Activated CD4-positive, alpha-beta T cell treated with anti-CD3 and anti-CD28 coated beads, Interleukin-2, amount 10 ng/mL, durations not matched to agents 7 days and 5 days (primary cell): Measurements from ENCODE around the gene SERGEF. TPM values are rescaled to one million over a fixed set of nuclear protein-coding genes. Genes with fewer than 3 reads are reported as not detected.

ENCODE experiments used
- CTCF ChIA-PET: fragments of 350-600 bp; sonication (Branson Sonifier 250); formaldehyde crosslinking; loops from one replicate; lab custom pipeline; 2021; ENCODE audit warnings: antibody characterized with exemption; lab: Charles Lee
- POLR2A ChIA-PET: fragments of 350-600 bp; sonication (Branson Sonifier 250); formaldehyde crosslinking; loops from one replicate; lab custom pipeline; 2021; ENCODE audit warnings: antibody characterized with exemption; lab: Charles Lee
- DNase-seq: peaks from one replicate; pipeline ENCODE4 v3.0.0-alpha.2; 2020
- H3K27ac Mint-ChIP-seq: one replicate; pipeline ENCODE4 v1.8.0; 2021; ENCODE audit warnings: mild to moderate bottlenecking, moderate library complexity, mixed read lengths
- H3K27me3 Mint-ChIP-seq: one replicate; pipeline ENCODE4 v1.8.0; 2021; ENCODE audit warnings: mixed read lengths
- H3K36me3 Mint-ChIP-seq: one replicate; pipeline ENCODE4 v1.8.0; 2021; ENCODE audit warnings: low read depth, mixed read lengths
- H3K4me1 Mint-ChIP-seq: one replicate; pipeline ENCODE4 v1.8.0; 2021; ENCODE audit warnings: mixed read lengths
- H3K4me3 Mint-ChIP-seq: one replicate; pipeline ENCODE4 v1.8.0; 2021; ENCODE audit warnings: mild to moderate bottlenecking, moderate library complexity, mixed read lengths
- H3K9me3 Mint-ChIP-seq: one replicate; pipeline ENCODE4 v1.8.0; 2021; ENCODE audit warnings: mixed read lengths
- total RNA-seq, 2 experiments: library from RNA; stranded (reverse); gene quantifications; one replicate each; pipeline ENCODE4 v1.2.3, GENCODE V29; 2021

The SERGEF gene
- total RNA-seq, 2 experiments from 2014 or later: 33.7 to 33.9 TPM

GRCh38 chr11:17778956-17779860 lies 233.6 kb downstream of the SERGEF start:
- ChIA-PET CTCF (no interaction called here), POLR2A (no interaction called here)
- H3K27me3 Mint-ChIP-seq: no peaks in the 10 kb centered on the region
- no peak overlapping the region for H3K4me3 Mint-ChIP-seq
- no peaks in the 10 kb centered on the region for H3K9me3 Mint-ChIP-seq
- no peak overlapping the region for H3K27ac Mint-ChIP-seq
- no peak for DNase-seq
- no peaks in the 10 kb centered on the region for H3K36me3 Mint-ChIP-seq
- no peaks in the 10 kb centered on the region for H3K4me1 Mint-ChIP-seq

GRCh38 chr11:17778352-17778751 lies 234.5 kb downstream of the SERGEF start:
- no peaks in the 10 kb centered on the region for H3K9me3 Mint-ChIP-seq
- ChIA-PET POLR2A (no interaction called here), CTCF (no interaction called here)
- H3K4me1 Mint-ChIP-seq: no peaks in the 10 kb centered on the region
- no peak overlapping the region for H3K27ac Mint-ChIP-seq
- H3K36me3 Mint-ChIP-seq: no peaks in the 10 kb centered on the region
- H3K4me3 Mint-ChIP-seq: no peak overlapping the region
- H3K27me3 Mint-ChIP-seq: no peaks in the 10 kb centered on the region
- no peak for DNase-seq

GRCh38 chr11:17777738-17778091 lies 235.1 kb downstream of the SERGEF start:
- no peak for DNase-seq
- H3K4me1 Mint-ChIP-seq: no peaks in the 10 kb centered on the region

GRCh38 chr11:17777086-17777737 lies 235.6 kb downstream of the SERGEF start:
- ChIA-PET POLR2A (no interaction called here), CTCF (no interaction called here)
- no peak for DNase-seq
- no peaks in the 10 kb centered on the region for H3K36me3 Mint-ChIP-seq
- H3K4me3 Mint-ChIP-seq: no peak overlapping the region
- H3K27ac Mint-ChIP-seq: no peak overlapping the region
- no peaks in the 10 kb centered on the region for H3K9me3 Mint-ChIP-seq
- no peaks in the 10 kb centered on the region for H3K4me1 Mint-ChIP-seq
- H3K27me3 Mint-ChIP-seq: no peaks in the 10 kb centered on the region

More at GRCh38 chr11:17777738-17778091, 235.1 kb downstream of the SERGEF start:
- Mint-ChIP-seq H3K27me3 (no peaks in the 10 kb centered on the region), H3K4me3 (no peak overlapping the region), H3K27ac (no peak overlapping the region), H3K9me3 (no peaks in the 10 kb centered on the region), H3K36me3 (no peaks in the 10 kb centered on the region)
- ChIA-PET POLR2A (no interaction called here), CTCF (no interaction called here)

GRCh38 chr11:17776212-17776875 lies 236.5 kb downstream of the SERGEF start:
- Mint-ChIP-seq H3K9me3 (no peaks in the 10 kb centered on the region), H3K4me3 (no peak overlapping the region), H3K27me3 (no peaks in the 10 kb centered on the region), H3K36me3 (no peaks in the 10 kb centered on the region), H3K27ac (no peak overlapping the region), H3K4me1 (no peaks in the 10 kb centered on the region)
- POLR2A ChIA-PET: no interaction called here
- DNase-seq: no peak
- CTCF ChIA-PET: no interaction called here

GRCh38 chr11:17775507-17776211 lies 237.2 kb downstream of the SERGEF start:
- no peaks in the 10 kb centered on the region for H3K9me3 Mint-ChIP-seq
- H3K4me1 Mint-ChIP-seq: no peaks in the 10 kb centered on the region
- no peaks in the 10 kb centered on the region for H3K27me3 Mint-ChIP-seq
- H3K36me3 Mint-ChIP-seq: no peaks in the 10 kb centered on the region
- no peak for DNase-seq
- CTCF ChIA-PET: interaction anchor here (0.7 kb wide), 1 partner anchor 122 kb away, joined by 3 read pairs; no protein-coding TSS in a partner anchor
- H3K27ac Mint-ChIP-seq: no peak overlapping the region
- no peak overlapping the region for H3K4me3 Mint-ChIP-seq
- POLR2A ChIA-PET: no interaction called here

GRCh38 chr11:17775035-17775348 lies 237.9 kb downstream of the SERGEF start:
- no peak overlapping the region for H3K4me3 Mint-ChIP-seq
- no peaks in the 10 kb centered on the region for H3K9me3 Mint-ChIP-seq
- no peak overlapping the region for H3K27ac Mint-ChIP-seq
- ChIA-PET CTCF (interaction anchor here (0.7 to 1.0 kb wide), 2 partner anchors 16 to 123 kb away, joined by 3 read pairs; no protein-coding TSS in a partner anchor), POLR2A (no interaction called here)
- H3K4me1 Mint-ChIP-seq: no peaks in the 10 kb centered on the region
- no peaks in the 10 kb centered on the region for H3K27me3 Mint-ChIP-seq
- DNase-seq: no peak
- no peaks in the 10 kb centered on the region for H3K36me3 Mint-ChIP-seq

GRCh38 chr11:17774232-17775034 lies 238.4 kb downstream of the SERGEF start:
- no peak overlapping the region for H3K4me3 Mint-ChIP-seq
- CTCF ChIA-PET: interaction anchor here (0.7 to 1.0 kb wide), 2 partner anchors 15 to 123 kb away, joined by 3 read pairs; no protein-coding TSS in a partner anchor
- POLR2A ChIA-PET: no interaction called here
- H3K36me3 Mint-ChIP-seq: no peaks in the 10 kb centered on the region
- no peak for DNase-seq
- no peaks in the 10 kb centered on the region for H3K27me3 Mint-ChIP-seq
- no peaks in the 10 kb centered on the region for H3K4me1 Mint-ChIP-seq
- no peak overlapping the region for H3K27ac Mint-ChIP-seq
- no peaks in the 10 kb centered on the region for H3K9me3 Mint-ChIP-seq

GRCh38 chr11:17773674-17774073 lies 239.2 kb downstream of the SERGEF start:
- Mint-ChIP-seq H3K4me3 (no peak overlapping the region), H3K9me3 (no peaks in the 10 kb centered on the region), H3K36me3 (no peaks in the 10 kb centered on the region), H3K4me1 (no peaks in the 10 kb centered on the region), H3K27ac (no peak overlapping the region), H3K27me3 (no peaks in the 10 kb centered on the region)
- DNase-seq: no peak
- CTCF ChIA-PET: no interaction called here
- POLR2A ChIA-PET: no interaction called here

GRCh38 chr11:17772704-17773600 lies 239.9 kb downstream of the SERGEF start:
- ChIA-PET CTCF (no interaction called here), POLR2A (no interaction called here)
- no peaks in the 10 kb centered on the region for H3K9me3 Mint-ChIP-seq
- H3K36me3 Mint-ChIP-seq: no peaks in the 10 kb centered on the region
- no peak overlapping the region for H3K4me3 Mint-ChIP-seq
- H3K27ac Mint-ChIP-seq: no peak overlapping the region
- DNase-seq: no peak
- H3K27me3 Mint-ChIP-seq: no peaks in the 10 kb centered on the region
- no peaks in the 10 kb centered on the region for H3K4me1 Mint-ChIP-seq

GRCh38 chr11:17771841-17772401 lies 240.9 kb downstream of the SERGEF start:
- no peaks in the 10 kb centered on the region for H3K4me1 Mint-ChIP-seq
- CTCF ChIA-PET: no interaction called here
- no peaks in the 10 kb centered on the region for H3K9me3 Mint-ChIP-seq
- no peak overlapping the region for H3K27ac Mint-ChIP-seq
- no peaks in the 10 kb centered on the region for H3K36me3 Mint-ChIP-seq
- POLR2A ChIA-PET: no interaction called here
- no peak for DNase-seq
- H3K27me3 Mint-ChIP-seq: no peaks in the 10 kb centered on the region
- no peak overlapping the region for H3K4me3 Mint-ChIP-seq
